ENCODE data around the gene TSPAN10. TPM values are rescaled to one million over a fixed set of nuclear protein-coding genes. Genes with fewer than 3 reads are reported as not detected.

TSPAN10 gene
- total and polyA plus RNA-seq, 2 of the 13 experiments (the other 11 are each of a cell fraction or from before 2014, with no cell fraction given), result 0.54 to 0.75 TPM

DNA sequence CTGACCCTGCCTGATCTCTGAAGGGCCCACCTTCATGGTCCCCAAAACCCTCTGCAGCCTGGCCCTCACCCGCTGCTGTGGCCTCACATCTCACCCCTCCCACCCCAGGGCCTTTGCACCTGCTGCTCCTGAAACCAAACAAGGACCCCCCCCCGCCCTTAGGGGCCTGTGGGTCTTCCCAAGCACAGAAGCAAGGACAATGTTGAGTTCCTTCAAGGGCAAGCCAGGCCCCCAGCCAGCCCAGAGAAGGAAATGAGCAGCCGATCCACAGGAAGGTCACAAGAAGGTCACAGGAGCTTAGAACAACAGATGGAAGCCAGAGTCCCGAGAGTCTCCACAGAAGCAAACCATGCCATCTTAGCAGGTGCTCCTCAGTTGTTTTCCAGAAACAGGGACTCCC is 19.8 kb downstream of the TSPAN10 start (continued):
- TF ChIP-seq, protein P1, sequence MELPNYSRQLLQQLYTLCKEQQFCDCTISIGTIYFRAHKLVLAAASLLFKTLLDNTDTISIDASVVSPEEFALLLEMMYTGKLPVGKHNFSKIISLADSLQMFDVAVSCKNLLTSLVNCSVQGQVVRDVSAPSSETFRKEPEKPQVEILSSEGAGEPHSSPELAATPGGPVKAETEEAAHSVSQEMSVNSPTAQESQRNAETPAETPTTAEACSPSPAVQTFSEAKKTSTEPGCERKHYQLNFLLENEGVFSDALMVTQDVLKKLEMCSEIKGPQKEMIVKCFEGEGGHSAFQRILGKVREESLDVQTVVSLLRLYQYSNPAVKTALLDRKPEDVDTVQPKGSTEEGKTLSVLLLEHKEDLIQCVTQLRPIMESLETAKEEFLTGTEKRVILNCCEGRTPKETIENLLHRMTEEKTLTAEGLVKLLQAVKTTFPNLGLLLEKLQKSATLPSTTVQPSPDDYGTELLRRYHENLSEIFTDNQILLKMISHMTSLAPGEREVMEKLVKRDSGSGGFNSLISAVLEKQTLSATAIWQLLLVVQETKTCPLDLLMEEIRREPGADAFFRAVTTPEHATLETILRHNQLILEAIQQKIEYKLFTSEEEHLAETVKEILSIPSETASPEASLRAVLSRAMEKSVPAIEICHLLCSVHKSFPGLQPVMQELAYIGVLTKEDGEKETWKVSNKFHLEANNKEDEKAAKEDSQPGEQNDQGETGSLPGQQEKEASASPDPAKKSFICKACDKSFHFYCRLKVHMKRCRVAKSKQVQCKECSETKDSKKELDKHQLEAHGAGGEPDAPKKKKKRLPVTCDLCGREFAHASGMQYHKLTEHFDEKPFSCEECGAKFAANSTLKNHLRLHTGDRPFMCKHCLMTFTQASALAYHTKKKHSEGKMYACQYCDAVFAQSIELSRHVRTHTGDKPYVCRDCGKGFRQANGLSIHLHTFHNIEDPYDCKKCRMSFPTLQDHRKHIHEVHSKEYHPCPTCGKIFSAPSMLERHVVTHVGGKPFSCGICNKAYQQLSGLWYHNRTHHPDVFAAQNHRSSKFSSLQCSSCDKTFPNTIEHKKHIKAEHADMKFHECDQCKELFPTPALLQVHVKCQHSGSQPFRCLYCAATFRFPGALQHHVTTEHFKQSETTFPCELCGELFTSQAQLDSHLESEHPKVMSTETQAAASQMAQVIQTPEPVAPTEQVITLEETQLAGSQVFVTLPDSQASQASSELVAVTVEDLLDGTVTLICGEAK (IDR thresholded peaks at IDR 0.05), result no peak
- TF ChIP-seq, protein P1 (CRISPR knock-in tag; IDR thresholded peaks at IDR 0.05), result 0 out of 2 replicates have a peak, but pooled peaks have one; percentile 23
- 0 out of 2 replicates have a peak, but pooled peaks have one; percentile 49 for TF ChIP-seq ZNF788 (CRISPR knock-in tag; IDR thresholded peaks at IDR 0.05; ENCODE audit: borderline replicate concordance)

DNA sequence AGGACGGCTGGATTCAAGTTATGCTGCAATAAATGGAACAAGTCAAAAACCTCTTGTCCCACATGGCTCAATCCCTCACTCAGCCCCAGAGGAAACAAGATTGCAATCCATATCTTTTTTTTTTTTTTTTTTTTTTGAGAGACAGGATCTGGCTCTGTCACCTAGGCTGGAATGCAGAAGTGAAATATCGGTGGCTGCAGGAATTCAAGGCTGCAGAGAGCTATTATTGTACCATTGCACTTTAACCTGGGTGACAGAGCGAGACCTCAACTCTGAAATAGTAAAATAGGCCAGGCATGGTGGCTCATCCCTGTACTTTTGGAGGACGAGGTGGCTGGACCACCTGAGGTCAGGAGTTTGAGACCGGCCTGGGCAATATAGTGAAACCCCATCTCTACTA is 22.0 kb downstream of the TSPAN10 start:
- intact Hi-C loops (cut with micrococcal nuclease; ENCODE audit: unreplicated experiment), result no loop called here
- in situ Hi-C loops (cut with HindIII; ENCODE audit: extremely low pct_ligation_motif_present, low pct_unique_long_range_greater_than_20kb), result no loop called here
- Histone ChIP-seq H3K27ac (ENCODE audit: extremely low read length, insufficient read depth, low read length) (peak overlapping the region; percentile 56), H3K4me1 (ENCODE audit: insufficient read depth, low read length) (peaks cover 53% of the 10 kb centered on the region), H3K27me3 (ENCODE audit: control insufficient read depth in 1 of 2, insufficient read depth in 2 of 2, low read length in 2 of 2) (peaks cover 0 to 17% of the 10 kb centered on the region in 2 experiments; a peak in 3 of 5 replicates), H2AFZ (ENCODE audit: low read length) (peak overlapping the region; percentile 39), H3K4me2 (ENCODE audit: low read depth, low read length) (peak overlapping the region; percentile 65), H3K4me3 (replicated peaks in 1 of 3; ENCODE audit: insufficient read depth in 1 of 3, low read depth in 2 of 3, low read length in 3 of 3) (no peak overlapping the region; a peak in 1 of 6 replicates), H4K20me1 (ENCODE audit: insufficient read depth, low read length) (no peaks in the 10 kb centered on the region), H3K9me3 (ENCODE audit: low read length) (no peaks in the 10 kb centered on the region), H3K9ac (ENCODE audit: insufficient read depth, low read depth, low read length) (no peak overlapping the region), H3K36me3 (replicated peaks in 1 of 2; ENCODE audit: control insufficient read depth in 1 of 2, insufficient read depth in 2 of 2, low read length in 2 of 2) (no peaks in the 10 kb centered on the region), H3K79me2 (ENCODE audit: insufficient read depth, low read length) (no peaks in the 10 kb centered on the region)
- FAIRE-seq (peak; percentile 93), DNase-seq (ENCODE audit: low spot score) (peak; percentile 88), ATAC-seq (peak; percentile 70)
- WGBS (ENCODE audit: low lambda C conversion rate), result 17% methylated on average over 5 of the region's 5 CpGs
- ChIA-PET POLR2A (interaction anchor here (0.6 to 1.3 kb wide), 7 partner anchors 8 to 1113 kb away, joined by 3 to 6 read pairs (median 3); partner anchors contain the start of genes ARL16, FAAP100 and HGS), CTCF (ENCODE audit: low intra/inter-chr PET ratio, low total read pairs) (no interaction called here)
- no TSS peak for BruUV-seq (replicated peaks)
- no peak for TF ChIP-seq ZNF674 (CRISPR knock-in tag; IDR thresholded peaks at IDR 0.05; ENCODE audit: low read depth)
- TF ChIP-seq, protein P2, sequence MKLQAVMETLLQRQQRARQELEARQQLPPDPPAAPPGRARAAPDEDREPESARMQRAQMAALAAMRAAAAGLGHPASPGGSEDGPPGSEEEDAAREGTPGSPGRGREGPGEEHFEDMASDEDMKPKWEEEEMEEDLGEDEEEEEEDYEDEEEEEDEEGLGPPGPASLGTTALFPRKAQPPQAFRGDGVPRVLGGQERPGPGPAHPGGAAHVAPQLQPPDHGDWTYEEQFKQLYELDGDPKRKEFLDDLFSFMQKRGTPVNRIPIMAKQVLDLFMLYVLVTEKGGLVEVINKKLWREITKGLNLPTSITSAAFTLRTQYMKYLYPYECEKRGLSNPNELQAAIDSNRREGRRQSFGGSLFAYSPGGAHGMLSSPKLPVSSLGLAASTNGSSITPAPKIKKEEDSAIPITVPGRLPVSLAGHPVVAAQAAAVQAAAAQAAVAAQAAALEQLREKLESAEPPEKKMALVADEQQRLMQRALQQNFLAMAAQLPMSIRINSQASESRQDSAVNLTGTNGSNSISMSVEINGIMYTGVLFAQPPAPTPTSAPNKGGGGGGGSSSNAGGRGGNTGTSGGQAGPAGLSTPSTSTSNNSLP (IDR thresholded peaks at IDR 0.05; ENCODE audit: low read depth, low read length), result peak; percentile 84
- TF ChIP-seq, protein P3, sequence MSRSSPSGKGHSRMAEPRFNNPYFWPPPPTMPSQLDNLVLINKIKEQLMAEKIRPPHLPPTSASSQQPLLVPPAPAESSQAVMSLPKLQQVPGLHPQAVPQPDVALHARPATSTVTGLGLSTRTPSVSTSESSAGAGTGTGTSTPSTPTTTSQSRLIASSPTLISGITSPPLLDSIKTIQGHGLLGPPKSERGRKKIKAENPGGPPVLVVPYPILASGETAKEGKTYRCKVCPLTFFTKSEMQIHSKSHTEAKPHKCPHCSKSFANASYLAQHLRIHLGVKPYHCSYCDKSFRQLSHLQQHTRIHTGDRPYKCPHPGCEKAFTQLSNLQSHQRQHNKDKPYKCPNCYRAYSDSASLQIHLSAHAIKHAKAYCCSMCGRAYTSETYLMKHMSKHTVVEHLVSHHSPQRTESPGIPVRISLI (CRISPR knock-in tag; IDR thresholded peaks at IDR 0.05; ENCODE audit: borderline replicate concordance), result peak; percentile 94
- TF ChIP-seq ZNF792 (CRISPR knock-in tag; IDR thresholded peaks at IDR 0.05), result peak; percentile 22; the same call in 1 of the 2 replicates
- TF ChIP-seq POLR2A (IDR thresholded peaks at IDR 0.05; ENCODE audit: insufficient read depth in 1 of 2, low read depth in 2 of 2, low read length in 2 of 2), result no peak
- TF ChIP-seq TBL1XR1 (IDR thresholded peaks at IDR 0.05; ENCODE audit: borderline replicate concordance, low read length, partially characterized antibody), result peak; percentile 67
- TF ChIP-seq ZMYM3 (CRISPR knock-in tag; IDR thresholded peaks at IDR 0.05), result peak; percentile 60
- 0 out of 2 replicates have a peak, but pooled peaks have one; percentile 23 for TF ChIP-seq NCOA1 (CRISPR knock-in tag; IDR thresholded peaks at IDR 0.05)

Measured in HepG2 (cell line).